SK-N-SH (cell line): Measurements from ENCODE around the gene TAS2R16. TPM values are rescaled to one million over a fixed set of nuclear protein-coding genes. Genes with fewer than 3 reads are reported as not detected.
A peak's percentile ranks its signal among the peaks of the same experiment; 100 is the strongest.

Experiments
- CTCF ChIA-PET: fragments of 300-600, 350-600 bp; formaldehyde crosslinking; extraction: SDS; loops from one replicate; lab custom pipeline; 2021; lab: Yijun Ruan, JAX
- POLR2A ChIA-PET: fragments of 350-600 bp; sonication (Branson Sonifier 250); formaldehyde crosslinking; extraction: SDS; loops from one replicate; lab custom pipeline; 2020; ENCODE audit warnings: antibody characterized with exemption, inconsistent platforms; lab: Yijun Ruan, JAX
- DNase-seq: peaks from one replicate; pipeline ENCODE4 v3.0.0; 2012
- H2AFZ ChIP-seq: fragments of 200-600 bp; sonication (generic); 2 replicates; pipeline ENCODE4 v1.8.1; 2016; ENCODE audit warnings: antibody characterized with exemption, mild to moderate bottlenecking, low read depth
- H3F3A ChIP-seq: fragments of 200-600 bp; sonication (generic); replicated peaks from 2 replicates; pipeline ENCODE3; 2016; ENCODE audit warnings: antibody characterized with exemption, mild to moderate bottlenecking; ENCODE audit not compliant: insufficient read depth
- H3K27ac ChIP-seq, 2 experiments: fragments of 200-500 bp in 1 of 2; fragments of 200-600 bp in 1 of 2; sonication (Bioruptor generic) in 1 of 2; sonication (generic), shearing (Covaris generic) in 1 of 2; 2 replicates each; pipeline versions ENCODE4 v1.5.1 to v1.6.1; 2014 to 2016; ENCODE audit warnings: low read depth in 2 of 2, inconsistent platforms in 1 of 2, low read length in 1 of 2, mild to moderate bottlenecking in 1 of 2, mixed read lengths in 1 of 2
- H3K27me3 ChIP-seq: fragments of 200-600 bp; sonication (generic), shearing (Covaris generic); 2 replicates; pipeline ENCODE4 v1.6.1; 2016; ENCODE audit warnings: mixed run types; ENCODE audit not compliant: insufficient read depth
- H3K36me3 ChIP-seq, 2 experiments: fragments of 200-500 bp in 1 of 2; fragments of 200-600 bp in 1 of 2; sonication (Bioruptor generic) in 1 of 2; sonication (generic) in 1 of 2; replicated peaks in 1 of 2; 2 replicates each; pipeline versions ENCODE3 to v1.5.1; 2014 to 2016; ENCODE audit warnings: low read length in 1 of 2, mild to moderate bottlenecking in 1 of 2; ENCODE audit not compliant: insufficient read depth in 2 of 2, control insufficient read depth in 1 of 2
- H3K4me1 ChIP-seq, 2 experiments: fragments of 200-500 bp in 1 of 2; fragments of 200-600 bp in 1 of 2; sonication (Bioruptor generic) in 1 of 2; sonication (generic), shearing (Covaris generic) in 1 of 2; 2 replicates each; pipeline versions ENCODE4 v1.5.1 to v1.6.1; 2014 to 2016; ENCODE audit warnings: low read depth in 1 of 2, low read length in 1 of 2, mixed run types in 1 of 2; ENCODE audit not compliant: insufficient read depth in 2 of 2, control insufficient read depth in 1 of 2
- H3K4me2 ChIP-seq: fragments of 200-600 bp; sonication (generic), shearing (Covaris generic); 2 replicates; pipeline ENCODE4 v1.6.1; 2017; ENCODE audit warnings: mixed run types
- H3K4me3 ChIP-seq, 2 experiments: fragments of 200-500 bp in 1 of 2; fragments of 200-600 bp in 1 of 2; sonication (Bioruptor generic) in 1 of 2; sonication (generic), shearing (Covaris generic) in 1 of 2; 2 replicates each; pipeline versions ENCODE4 v1.5.1 to v1.8.1; 2014 to 2016; ENCODE audit warnings: low read depth in 2 of 2, inconsistent platforms in 1 of 2, low read length in 1 of 2, mild to moderate bottlenecking in 1 of 2, mixed read lengths in 1 of 2, moderate library complexity in 1 of 2
- H3K79me2 ChIP-seq: fragments of 200-600 bp; sonication (generic); 2 replicates; pipeline ENCODE4 v1.8.1; 2017; ENCODE audit warnings: mild to moderate bottlenecking; ENCODE audit not compliant: insufficient read depth
- H3K9ac ChIP-seq: fragments of 200-600 bp; sonication (generic); 2 replicates; pipeline ENCODE4 v1.6.1; 2017; ENCODE audit warnings: mixed run types
- H3K9me2 ChIP-seq: fragments of 200-600 bp; sonication (generic); 2 replicates; pipeline ENCODE4 v1.6.1; 2017; ENCODE audit warnings: mixed run types
- H3K9me3 ChIP-seq: fragments of 200-600 bp; sonication (generic); 2 replicates; pipeline ENCODE4 v1.6.1; 2017; ENCODE audit warnings: mixed run types, mild to moderate bottlenecking, moderate library complexity
- H4K20me1 ChIP-seq: fragments of 200-600 bp; sonication (generic); 2 replicates; pipeline ENCODE4 v1.6.1; 2017; ENCODE audit warnings: mild to moderate bottlenecking, mixed run types; ENCODE audit not compliant: insufficient read depth
- ELF1 ChIP-seq: IDR thresholded peaks from 2 replicates; pipeline ENCODE4 v1.4.0; 2012
- EP300 ChIP-seq, 2 experiments: IDR thresholded peaks; 2 replicates each; pipeline versions ENCODE4 v1.4.0 to v1.6.1; 2012; ENCODE audit warnings: borderline replicate concordance in 1 of 2, low read depth in 1 of 2, low read length in 1 of 2
- EZH2phosphoT487 ChIP-seq: fragments of 200-600 bp; sonication (generic); IDR thresholded peaks from 2 replicates; pipeline ENCODE4 v1.6.1; 2017; ENCODE audit warnings: low read depth, mixed run types, mild to moderate bottlenecking, antibody characterized with exemption, moderate library complexity, borderline replicate concordance
- FOSL2 ChIP-seq: IDR thresholded peaks from 2 replicates; pipeline ENCODE4 v1.4.0; 2012; ENCODE audit warnings: low read depth, mild to moderate bottlenecking, moderate library complexity, borderline replicate concordance
- FOXM1 ChIP-seq: IDR thresholded peaks from 2 replicates; pipeline ENCODE4 v1.4.0; 2012; ENCODE audit warnings: low read depth, mild to moderate bottlenecking
- GABPA ChIP-seq: IDR thresholded peaks from 2 replicates; pipeline ENCODE4 v1.4.0; 2012; ENCODE audit warnings: low read depth, mild to moderate bottlenecking
- GATA2 ChIP-seq: sonication (generic); formaldehyde crosslinking; IDR thresholded peaks from 2 replicates; pipeline ENCODE4 v1.5.0; 2020; ENCODE audit warnings: mild to moderate bottlenecking, missing genetic modification reagents
- MAX ChIP-seq: IDR thresholded peaks from 2 replicates; pipeline ENCODE4 v1.4.0; 2012; ENCODE audit warnings: low read depth
- MXI1 ChIP-seq: IDR thresholded peaks from 2 replicates; pipeline ENCODE4 v1.6.1; 2012; ENCODE audit warnings: mild to moderate bottlenecking, low read depth, low read length, improper control_type of control experiment
- RCOR1 ChIP-seq: fragments of 150-350 bp; IDR thresholded peaks from 2 replicates; pipeline ENCODE4 v1.6.1; 2017; ENCODE audit warnings: antibody characterized with exemption, low read length
- RFX5 ChIP-seq: IDR thresholded peaks from 2 replicates; pipeline ENCODE4 v1.6.1; 2012; ENCODE audit warnings: mild to moderate bottlenecking, improper control_type of control experiment, low read length
- SIN3A ChIP-seq: IDR thresholded peaks from 2 replicates; pipeline ENCODE4 v1.6.1; 2012; ENCODE audit warnings: low read depth, mild to moderate bottlenecking, low read length, moderate library complexity, borderline replicate concordance
- SMC3 ChIP-seq: IDR thresholded peaks from 2 replicates; pipeline ENCODE4 v1.6.1; 2012; ENCODE audit warnings: low read depth, low read length, improper control_type of control experiment
- TAF1 ChIP-seq: IDR thresholded peaks from 2 replicates; pipeline ENCODE4 v1.6.1; 2012; ENCODE audit warnings: low read depth, mild to moderate bottlenecking, low read length, moderate library complexity, borderline replicate concordance
- TCF12 ChIP-seq: IDR thresholded peaks from 2 replicates; pipeline ENCODE4 v1.4.0; 2012
- TEAD4 ChIP-seq: IDR thresholded peaks from 2 replicates; pipeline ENCODE4 v1.4.0; 2012; ENCODE audit warnings: mild to moderate bottlenecking, borderline replicate concordance; ENCODE audit not compliant: insufficient read depth
- USF1 ChIP-seq: IDR thresholded peaks from 2 replicates; pipeline ENCODE4 v1.4.0; 2012; ENCODE audit warnings: low read depth, borderline replicate concordance
- YY1 ChIP-seq: IDR thresholded peaks from 2 replicates; pipeline ENCODE4 v1.4.0; 2012; ENCODE audit warnings: low read depth, mild to moderate bottlenecking
- WGBS: methylation state at CpG from one replicate; pipeline ENCODE4 v1.1.6; 2017; ENCODE audit warnings: low lambda C conversion rate; 5-methylcytosine and 5-hydroxymethylcytosine counted together
- polyA plus RNA-seq, 3 experiments: library from polyadenylated mRNA; depleted of rRNA; stranded (reverse); fragments of >200 nt; gene quantifications; 2 replicates each; pipeline ENCODE4 v1.2.3, GENCODE V29; 2012

The TAS2R16 gene
- polyA plus RNA-seq, 1 of the 3 experiments (the other 2 are of a cell fraction) = not detected

GRCh38 chr7:122974229-122974628, 21.3 kb downstream of the TAS2R16 start:
- ChIA-PET POLR2A (no interaction called here), CTCF (no interaction called here)
- no peak for TF ChIP-seq RCOR1
- TF ChIP-seq YY1 = no peak
- no peak for TF ChIP-seq MXI1
- no peak for TF ChIP-seq TCF12
- TF ChIP-seq USF1 = no peak
- no peak for TF ChIP-seq EZH2phosphoT487
- TF ChIP-seq SIN3A = no peak
- TF ChIP-seq EP300 (IDR thresholded peaks at IDR 0.05; ENCODE audit: borderline replicate concordance in 1 of 2, low read depth in 1 of 2, low read length in 1 of 2) = no peak
- TF ChIP-seq FOSL2 = no peak
- TF ChIP-seq TAF1 = no peak
- H3K4me3 ChIP-seq = no peak overlapping the region
- H3K9me3 ChIP-seq = no peaks in the 10 kb centered on the region
- no peak for DNase-seq
- no peaks in the 10 kb centered on the region for H3K27me3 ChIP-seq
- H2AFZ ChIP-seq = no peak overlapping the region
- H3K36me3 ChIP-seq = no peaks in the 10 kb centered on the region
- no peak overlapping the region for H3K27ac ChIP-seq
- no peak overlapping the region for H3K4me2 ChIP-seq
- H3K9me2 ChIP-seq = no peaks in the 10 kb centered on the region
- no peak overlapping the region for H3K9ac ChIP-seq
- H3K79me2 ChIP-seq = no peaks in the 10 kb centered on the region
- no peaks in the 10 kb centered on the region for H3F3A ChIP-seq
- H3K4me1 ChIP-seq = 0 out of 4 replicates have a peak, but pooled peaks cover 0 to 8% of the 10 kb centered on the region in 2 experiments
- 0% methylated on average over 2 of the region's 2 CpGs for WGBS
- H4K20me1 ChIP-seq = no peaks in the 10 kb centered on the region

GRCh38 chr7:122972056-122972455, 23.4 kb downstream of the TAS2R16 start:
- TF ChIP-seq FOSL2 = no peak
- TF ChIP-seq GABPA = no peak
- no peak for TF ChIP-seq SMC3
- no peak for TF ChIP-seq YY1
- TF ChIP-seq TAF1 = no peak
- TF ChIP-seq FOXM1 = no peak
- TF ChIP-seq TCF12 = no peak
- TF ChIP-seq GATA2 = no peak
- TF ChIP-seq TEAD4 = no peak
- TF ChIP-seq EZH2phosphoT487 = no peak
- no peak for TF ChIP-seq ELF1
- no peak for TF ChIP-seq SIN3A
- no peak for TF ChIP-seq MAX
- TF ChIP-seq RFX5 = no peak
- H3K36me3 ChIP-seq = no peaks in the 10 kb centered on the region
- no peak for DNase-seq
- no peaks in the 10 kb centered on the region for H4K20me1 ChIP-seq
- H3F3A ChIP-seq = no peaks in the 10 kb centered on the region
- H3K9ac ChIP-seq = no peak overlapping the region
- H3K79me2 ChIP-seq = no peaks in the 10 kb centered on the region
- H3K9me3 ChIP-seq = no peaks in the 10 kb centered on the region
- WGBS = 1% methylated on average over 6 of the region's 6 CpGs
- H3K27me3 ChIP-seq = no peaks in the 10 kb centered on the region
- H3K4me3 ChIP-seq = no peak overlapping the region; a peak in 1 of 4 replicates
- H3K27ac ChIP-seq = no peak overlapping the region
- no peaks in the 10 kb centered on the region for H3K9me2 ChIP-seq
- H3K4me1 ChIP-seq = 0 out of 4 replicates have a peak, but pooled peaks cover 0 to 8% of the 10 kb centered on the region in 2 experiments
- H2AFZ ChIP-seq = no peak overlapping the region
- CTCF ChIA-PET = interaction anchor here (0.8 to 1.6 kb wide), 2 partner anchors 11 to 67 kb away, joined by 3 read pairs; no protein-coding TSS in a partner anchor
- POLR2A ChIA-PET = no interaction called here
- peak overlapping the region; percentile 52; the same call in 1 of the 2 replicates for H3K4me2 ChIP-seq
